22Rv1 (cell line): ENCODE measurements around the gene TSSC4.

Experiments
- H3K27ac ChIP-seq: fragments of 450-650 bp; 2 replicates; pipeline ENCODE4 v1.5.1; 2017
- CTCF ChIP-seq: fragments of 450-650 bp; IDR thresholded peaks from 2 replicates; pipeline ENCODE4 v1.5.1; 2017; ENCODE audit warnings: mild to moderate bottlenecking
- ZFX ChIP-seq: fragments of 450-650 bp; IDR thresholded peaks from 2 replicates; pipeline ENCODE4 v1.6.1; 2017; ENCODE audit warnings: antibody characterized with exemption, borderline replicate concordance

Gene TSSC4

GRCh38 chr11:2365571-2366210 is 34.9 kb upstream of the TSSC4 start:
- no peak overlapping the region for H3K27ac ChIP-seq
- no peak for TF ChIP-seq CTCF
- TF ChIP-seq ZFX: no peak

GRCh38 chr11:2366276-2366675 is 34.3 kb upstream of the TSSC4 start:
- no peak overlapping the region for H3K27ac ChIP-seq
- TF ChIP-seq ZFX: no peak
- no peak for TF ChIP-seq CTCF

- no peak overlapping the region for H3K27ac ChIP-seq
- TF ChIP-seq ZFX: no peak
- TF ChIP-seq CTCF: no peak
These were observed 33.8 kb upstream of the TSSC4 start for GRCh38 chr11:2366733-2367132.

GRCh38 chr11:2367266-2368160 is 33.0 kb upstream of the TSSC4 start:
- H3K27ac ChIP-seq: no peak overlapping the region
- TF ChIP-seq CTCF: no peak
- no peak for TF ChIP-seq ZFX

- no peak overlapping the region for H3K27ac ChIP-seq
- no peak for TF ChIP-seq ZFX
- TF ChIP-seq CTCF: no peak
These were observed 32.2 kb upstream of the TSSC4 start for GRCh38 chr11:2368178-2368850.

- H3K27ac ChIP-seq: no peak overlapping the region
- TF ChIP-seq ZFX: no peak
- TF ChIP-seq CTCF: no peak
These were observed 31.7 kb upstream of the TSSC4 start for GRCh38 chr11:2368851-2369180.

GRCh38 chr11:2369320-2369719 is 31.2 kb upstream of the TSSC4 start:
- no peak overlapping the region for H3K27ac ChIP-seq
- TF ChIP-seq ZFX: no peak
- no peak for TF ChIP-seq CTCF
